ENCODE results near the gene POGK. TPM values are rescaled to one million over a fixed set of nuclear protein-coding genes. Genes with fewer than 3 reads are reported as not detected.
"Not testable (repeated sequence)": the region's sequence is repeated elsewhere in the genome, so short reads cannot be mapped to it uniquely, and the experiment has no call there.

The POGK gene
- total RNA-seq, 2 experiments from 2014 or later, result 33.1 to 34.9 TPM

DNA sequence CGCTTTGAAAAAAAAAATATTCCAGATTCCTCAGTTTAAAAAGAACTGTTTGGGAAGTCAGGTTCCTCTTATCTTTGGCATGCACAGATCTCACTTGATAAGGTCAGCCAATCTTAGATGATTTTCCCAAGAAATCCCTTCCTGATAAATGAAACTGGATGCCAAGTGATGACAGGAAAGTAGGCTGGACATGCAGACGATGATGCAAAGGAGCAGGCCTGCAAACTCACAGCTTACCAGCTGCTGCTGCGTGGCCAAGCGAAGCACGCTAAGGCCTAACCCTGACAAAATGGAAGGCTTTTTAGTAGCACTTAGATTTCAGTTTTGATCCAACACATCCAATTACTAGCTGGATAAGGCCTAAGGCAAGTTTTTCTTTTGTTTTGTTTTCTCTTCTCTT, 26.7 kb downstream of the POGK start:
- Mint-ChIP-seq H3K4me1 (ENCODE audit: low read depth) (peaks cover 21% of the 10 kb centered on the region), H3K27me3 (ENCODE audit: low read depth) (no peaks in the 10 kb centered on the region), H3K4me3 (no peak overlapping the region), H3K27ac (no peak overlapping the region), H3K9me3 (no peaks in the 10 kb centered on the region), H3K36me3 (ENCODE audit: low read depth) (peaks cover 32% of the 10 kb centered on the region)
- intact Hi-C loops (cut with micrococcal nuclease), result no loop called here
- CTCF ChIA-PET, result no interaction called here
- DNase-seq, result no peak

- intact Hi-C loops (cut with micrococcal nuclease), result no loop called here
- H3K27me3 Mint-ChIP-seq (ENCODE audit: low read depth), result no peaks in the 10 kb centered on the region
- DNase-seq, result no peak
- H3K9me3 Mint-ChIP-seq, result no peaks in the 10 kb centered on the region
- CTCF ChIA-PET, result interaction anchor here (0.7 to 1.7 kb wide), 4 partner anchors 189 to 399 kb away, joined by 3 to 5 read pairs (median 3); no protein-coding TSS in a partner anchor
- no peak overlapping the region for H3K4me3 Mint-ChIP-seq
- peaks cover 21% of the 10 kb centered on the region for H3K36me3 Mint-ChIP-seq (ENCODE audit: low read depth)
- peaks cover 36% of the 10 kb centered on the region for H3K4me1 Mint-ChIP-seq (ENCODE audit: low read depth)
- H3K27ac Mint-ChIP-seq, result no peak overlapping the region
These were observed 29.4 kb downstream of the POGK start for GRCh38 chr1:166868639-166869038.

DNA sequence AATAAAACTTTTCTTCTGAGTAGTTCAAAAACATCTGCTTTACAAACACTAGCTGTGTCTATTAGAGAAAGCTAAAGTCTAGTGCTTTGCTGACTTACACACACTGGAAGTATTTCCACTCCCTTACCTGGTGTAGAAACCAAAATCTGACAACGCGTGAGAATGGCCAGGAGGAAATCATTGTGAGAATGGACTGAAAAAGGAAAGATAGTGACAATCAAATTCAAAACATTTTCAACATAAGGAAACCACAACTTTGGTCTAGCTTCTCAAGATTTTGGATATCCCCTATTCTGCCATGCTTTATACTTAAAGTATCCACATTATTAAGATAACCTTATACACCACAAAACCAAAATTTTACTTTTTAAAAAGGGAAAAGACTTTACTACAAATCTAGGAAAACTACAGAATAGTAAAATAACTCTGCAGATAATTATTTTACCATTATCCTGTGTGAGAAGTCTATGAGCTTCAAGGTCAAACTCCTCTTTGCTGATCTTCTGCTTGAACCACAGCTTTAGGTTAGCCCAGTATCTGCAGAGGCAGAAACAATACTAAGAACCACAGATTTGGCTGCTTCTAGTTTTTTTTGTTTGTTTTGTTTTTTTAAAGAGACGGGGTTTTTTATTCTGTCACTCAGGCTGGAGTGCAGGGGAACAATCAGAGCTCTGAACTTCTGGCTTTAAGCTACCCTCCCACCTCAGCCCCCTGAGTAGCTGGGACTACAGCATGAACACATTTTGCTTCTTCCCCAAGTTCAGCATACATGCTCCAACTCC, 30.2 kb downstream of the POGK start:
- H3K27ac Mint-ChIP-seq, result peak overlapping the region; percentile 44
- H3K4me3 Mint-ChIP-seq, result no peak overlapping the region
- intact Hi-C loops (cut with micrococcal nuclease), result loop anchor here (10.0 kb wide), 3 partner anchors 645 to 1175 kb away; partner anchors contain the start of genes ALDH9A1 and CD247
- no peak for DNase-seq
- H3K9me3 Mint-ChIP-seq, result no peaks in the 10 kb centered on the region
- peaks cover 42% of the 10 kb centered on the region for H3K4me1 Mint-ChIP-seq (ENCODE audit: low read depth)
- no peaks in the 10 kb centered on the region for H3K27me3 Mint-ChIP-seq (ENCODE audit: low read depth)
- CTCF ChIA-PET, result interaction anchor here (0.7 to 1.7 kb wide), 3 partner anchors 190 to 398 kb away, joined by 3 to 5 read pairs (median 3); no protein-coding TSS in a partner anchor
- peaks cover 19% of the 10 kb centered on the region for H3K36me3 Mint-ChIP-seq (ENCODE audit: low read depth)

DNA sequence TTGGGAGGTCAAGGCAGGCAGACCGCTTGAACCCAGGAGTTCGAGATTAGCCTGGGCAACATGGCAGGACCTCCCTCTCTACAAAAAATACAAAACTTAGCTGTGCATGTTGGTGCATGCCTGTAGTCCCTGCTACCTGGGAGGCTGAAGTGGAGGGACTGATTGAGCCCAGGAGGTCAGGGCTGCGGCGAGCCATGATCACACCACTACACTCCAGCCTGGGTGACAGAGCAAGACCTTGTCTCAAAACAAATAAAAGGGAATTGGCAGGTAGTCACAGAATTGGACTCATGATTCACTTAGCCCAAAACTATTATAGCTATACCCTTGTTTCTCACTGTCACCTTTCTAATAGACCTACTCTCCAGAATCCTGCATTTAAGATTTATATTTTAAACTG, 31.3 kb downstream of the POGK start:
- H3K36me3 Mint-ChIP-seq (ENCODE audit: low read depth), result peaks cover 18% of the 10 kb centered on the region
- CTCF ChIA-PET, result interaction anchor here (0.6 kb wide), 1 partner anchor 24 kb away, joined by 3 read pairs; no protein-coding TSS in a partner anchor
- H3K4me1 Mint-ChIP-seq (ENCODE audit: low read depth), result peaks cover 52% of the 10 kb centered on the region
- H3K9me3 Mint-ChIP-seq, result no peaks in the 10 kb centered on the region
- DNase-seq, result no peak
- no peak overlapping the region for H3K27ac Mint-ChIP-seq
- no peaks in the 10 kb centered on the region for H3K27me3 Mint-ChIP-seq (ENCODE audit: low read depth)
- no peak overlapping the region for H3K4me3 Mint-ChIP-seq
- intact Hi-C loops (cut with micrococcal nuclease), result loop anchor here (10.0 kb wide), 3 partner anchors 644 to 1176 kb away; partner anchors contain the start of genes ALDH9A1 and CD247

GRCh38 chr1:166874464-166874863, 35.2 kb downstream of the POGK start:
- H3K36me3 Mint-ChIP-seq (ENCODE audit: low read depth), result peaks cover 8% of the 10 kb centered on the region
- H3K27me3 Mint-ChIP-seq (ENCODE audit: low read depth), result no peaks in the 10 kb centered on the region
- CTCF ChIA-PET, result no interaction called here
- intact Hi-C loops (cut with micrococcal nuclease), result loop anchor here (10.0 kb wide), 3 partner anchors 640 to 1180 kb away; partner anchors contain the start of genes ALDH9A1 and CD247
- H3K4me3 Mint-ChIP-seq, result peak overlapping the region; percentile 32
- H3K9me3 Mint-ChIP-seq, result no peaks in the 10 kb centered on the region
- DNase-seq, result no peak
- H3K4me1 Mint-ChIP-seq (ENCODE audit: low read depth), result peaks cover 50% of the 10 kb centered on the region
- no peak overlapping the region for H3K27ac Mint-ChIP-seq

GRCh38 chr1:166875302-166875733, 36.0 kb downstream of the POGK start:
- Mint-ChIP-seq H3K27ac (peak overlapping the region; percentile 74), H3K9me3 (no peaks in the 10 kb centered on the region), H3K4me1 (ENCODE audit: low read depth) (peaks cover 42% of the 10 kb centered on the region), H3K27me3 (ENCODE audit: low read depth) (no peaks in the 10 kb centered on the region), H3K36me3 (ENCODE audit: low read depth) (peaks cover 8% of the 10 kb centered on the region), H3K4me3 (peak overlapping the region; percentile 99)
- CTCF ChIA-PET, result interaction anchor here (1.0 to 3.5 kb wide), 2 partner anchors 10 to 185 kb away, joined by 3 to 21 read pairs; no protein-coding TSS in a partner anchor
- no peak for DNase-seq
- intact Hi-C loops (cut with micrococcal nuclease), result loop anchor here (10.0 kb wide), 3 partner anchors 639 to 1181 kb away; partner anchors contain the start of genes ALDH9A1 and CD247

- intact Hi-C loops (cut with micrococcal nuclease), result loop anchor here (1.0 to 10.0 kb wide), 11 partner anchors 34 to 1181 kb away; partner anchors contain the start of genes ALDH9A1, CD247, CREG1 and ILDR2
- Mint-ChIP-seq H3K4me1 (ENCODE audit: low read depth) (peaks cover 37% of the 10 kb centered on the region), H3K4me3 (peak within 1 kb of the TSS; percentile 99), H3K27me3 (ENCODE audit: low read depth) (no peaks in the 10 kb centered on the region), H3K27ac (peak within 1 kb of the TSS; percentile 97), H3K36me3 (ENCODE audit: low read depth) (peaks cover 8% of the 10 kb centered on the region), H3K9me3 (no peaks in the 10 kb centered on the region)
- CTCF ChIA-PET, result interaction anchor here (1.0 to 3.5 kb wide), 3 partner anchors 11 to 191 kb away, joined by 3 to 21 read pairs (median 3); no protein-coding TSS in a partner anchor
- peak; percentile 100 for DNase-seq
These were observed 36.7 kb downstream of the POGK start, which contains the start of gene TADA1 for GRCh38 chr1:166875734-166876539. TSS of gene TADA1 (minus strand) at chr1:166876264. CDS start at chr1:166876233, 31 bp downstream.

- H3K27me3 Mint-ChIP-seq (ENCODE audit: low read depth), result no peaks in the 10 kb centered on the region
- H3K27ac Mint-ChIP-seq, result peak overlapping the region; percentile 97
- CTCF ChIA-PET, result interaction anchor here (1.2 to 3.5 kb wide), 2 partner anchors 183 to 190 kb away, joined by 3 to 21 read pairs; no protein-coding TSS in a partner anchor
- intact Hi-C loops (cut with micrococcal nuclease), result loop anchor here (1.0 to 10.0 kb wide), 11 partner anchors 34 to 1182 kb away; partner anchors contain the start of genes ALDH9A1, CD247, CREG1 and ILDR2
- peaks cover 33% of the 10 kb centered on the region for H3K4me1 Mint-ChIP-seq (ENCODE audit: low read depth)
- H3K36me3 Mint-ChIP-seq (ENCODE audit: low read depth), result peaks cover 8% of the 10 kb centered on the region
- H3K4me3 Mint-ChIP-seq, result peak overlapping the region; percentile 99
- no peak for DNase-seq
- H3K9me3 Mint-ChIP-seq, result no peaks in the 10 kb centered on the region
These were observed 37.2 kb downstream of the POGK start for GRCh38 chr1:166876540-166876838.

DNA sequence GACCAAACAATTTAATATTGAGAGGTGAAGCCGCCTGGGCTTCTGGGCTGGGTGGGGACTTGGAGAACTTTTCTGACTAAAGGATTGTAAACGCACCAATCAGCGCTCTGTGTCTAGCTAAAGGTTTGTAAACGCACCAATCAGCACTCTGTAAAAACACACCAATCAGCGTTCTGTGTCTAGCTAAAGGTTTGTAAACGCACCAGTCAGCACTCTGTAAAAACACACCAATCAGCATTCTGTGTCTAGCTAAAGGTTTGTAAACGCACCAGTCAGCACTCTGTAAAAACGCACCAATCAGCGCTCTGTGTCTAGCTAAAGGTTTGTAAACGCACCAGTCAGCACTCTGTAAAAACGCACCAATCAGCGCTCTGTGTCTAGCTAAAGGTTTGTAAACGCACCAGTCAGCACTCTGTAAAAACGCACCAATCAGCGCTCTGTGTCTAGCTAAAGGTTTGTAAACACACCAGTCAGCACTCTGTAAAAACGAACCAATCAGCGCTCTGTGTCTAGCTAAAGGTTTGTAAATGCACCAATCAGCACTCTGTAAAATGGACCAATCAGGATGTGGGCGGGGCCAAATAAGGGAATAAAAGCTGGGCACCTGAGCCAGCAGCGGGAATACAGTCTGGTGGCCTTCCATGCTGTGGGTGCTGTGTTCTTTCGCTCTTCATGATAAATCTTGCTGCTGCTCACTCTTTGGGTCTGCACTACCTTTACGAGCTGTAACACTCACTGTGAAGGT, 39.1 kb downstream of the POGK start:
- not testable (repeated sequence) for H3K36me3 Mint-ChIP-seq (ENCODE audit: low read depth); H3K27me3 Mint-ChIP-seq (ENCODE audit: low read depth); H3K27ac Mint-ChIP-seq; H3K4me3 Mint-ChIP-seq; DNase-seq; H3K9me3 Mint-ChIP-seq
- intact Hi-C loops (cut with micrococcal nuclease), result loop anchor here (10.0 kb wide), 3 partner anchors 636 to 1184 kb away; partner anchors contain the start of genes ALDH9A1 and CD247
- CTCF ChIA-PET, result interaction anchor here (1.1 to 3.5 kb wide), 3 partner anchors 32 to 655 kb away, joined by 3 to 21 read pairs (median 10); no protein-coding TSS in a partner anchor
- peaks cover 21% of the 10 kb centered on the region for H3K4me1 Mint-ChIP-seq (ENCODE audit: low read depth)

DNA sequence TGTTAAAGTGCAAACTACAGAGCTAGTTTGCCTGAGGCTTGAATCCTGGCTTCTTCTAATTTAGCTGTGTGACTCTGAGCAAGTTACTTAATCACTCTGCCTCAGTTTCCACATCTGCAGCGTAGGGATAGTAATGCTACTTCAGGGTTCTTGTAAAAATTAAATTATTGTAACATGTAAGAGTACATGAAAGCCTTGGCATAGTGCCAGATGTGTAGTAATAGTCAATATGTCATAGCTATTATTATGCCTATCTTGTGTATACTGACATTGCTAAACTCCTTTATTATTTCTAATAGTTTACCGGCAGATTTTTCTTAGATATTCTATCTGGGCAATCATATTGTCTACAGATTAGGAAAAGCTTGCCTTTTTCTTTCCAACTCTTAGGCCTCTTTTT, 43.6 kb downstream of the POGK start:
- no peak overlapping the region for H3K4me3 Mint-ChIP-seq
- H3K27ac Mint-ChIP-seq, result no peak overlapping the region
- H3K36me3 Mint-ChIP-seq (ENCODE audit: low read depth), result no peaks in the 10 kb centered on the region
- no peak for DNase-seq
- H3K9me3 Mint-ChIP-seq, result no peaks in the 10 kb centered on the region
- intact Hi-C loops (cut with micrococcal nuclease), result no loop called here
- CTCF ChIA-PET, result interaction anchor here (0.6 to 7.3 kb wide), 4 partner anchors 18 to 338 kb away, joined by 3 to 84 read pairs (median 20); no protein-coding TSS in a partner anchor
- peaks cover 3% of the 10 kb centered on the region for H3K4me1 Mint-ChIP-seq (ENCODE audit: low read depth)
- peaks cover 21% of the 10 kb centered on the region for H3K27me3 Mint-ChIP-seq (ENCODE audit: low read depth)

GRCh38 chr1:166884040-166884642, 44.9 kb downstream of the POGK start:
- CTCF ChIA-PET, result interaction anchor here (0.7 to 7.3 kb wide), 4 partner anchors 16 to 176 kb away, joined by 3 to 84 read pairs (median 20); no protein-coding TSS in a partner anchor
- H3K27me3 Mint-ChIP-seq (ENCODE audit: low read depth), result peaks cover 21% of the 10 kb centered on the region
- peak; percentile 58 for DNase-seq
- H3K4me1 Mint-ChIP-seq (ENCODE audit: low read depth), result peaks cover 3% of the 10 kb centered on the region
- no peak overlapping the region for H3K27ac Mint-ChIP-seq
- H3K9me3 Mint-ChIP-seq, result no peaks in the 10 kb centered on the region
- intact Hi-C loops (cut with micrococcal nuclease), result loop anchor here (1.0 kb wide), 2 partner anchors 26 to 173 kb away; no protein-coding TSS in a partner anchor
- H3K4me3 Mint-ChIP-seq, result no peak overlapping the region
- no peaks in the 10 kb centered on the region for H3K36me3 Mint-ChIP-seq (ENCODE audit: low read depth)
